ENCODE results near the gene VAV2. TPM values are rescaled to one million over a fixed set of nuclear protein-coding genes. Genes with fewer than 3 reads are reported as not detected.

Gene VAV2, protein sequence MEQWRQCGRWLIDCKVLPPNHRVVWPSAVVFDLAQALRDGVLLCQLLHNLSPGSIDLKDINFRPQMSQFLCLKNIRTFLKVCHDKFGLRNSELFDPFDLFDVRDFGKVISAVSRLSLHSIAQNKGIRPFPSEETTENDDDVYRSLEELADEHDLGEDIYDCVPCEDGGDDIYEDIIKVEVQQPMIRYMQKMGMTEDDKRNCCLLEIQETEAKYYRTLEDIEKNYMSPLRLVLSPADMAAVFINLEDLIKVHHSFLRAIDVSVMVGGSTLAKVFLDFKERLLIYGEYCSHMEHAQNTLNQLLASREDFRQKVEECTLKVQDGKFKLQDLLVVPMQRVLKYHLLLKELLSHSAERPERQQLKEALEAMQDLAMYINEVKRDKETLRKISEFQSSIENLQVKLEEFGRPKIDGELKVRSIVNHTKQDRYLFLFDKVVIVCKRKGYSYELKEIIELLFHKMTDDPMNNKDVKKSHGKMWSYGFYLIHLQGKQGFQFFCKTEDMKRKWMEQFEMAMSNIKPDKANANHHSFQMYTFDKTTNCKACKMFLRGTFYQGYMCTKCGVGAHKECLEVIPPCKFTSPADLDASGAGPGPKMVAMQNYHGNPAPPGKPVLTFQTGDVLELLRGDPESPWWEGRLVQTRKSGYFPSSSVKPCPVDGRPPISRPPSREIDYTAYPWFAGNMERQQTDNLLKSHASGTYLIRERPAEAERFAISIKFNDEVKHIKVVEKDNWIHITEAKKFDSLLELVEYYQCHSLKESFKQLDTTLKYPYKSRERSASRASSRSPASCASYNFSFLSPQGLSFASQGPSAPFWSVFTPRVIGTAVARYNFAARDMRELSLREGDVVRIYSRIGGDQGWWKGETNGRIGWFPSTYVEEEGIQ
- total RNA-seq, result 34.6 TPM
- long read RNA-seq, full-length matches to known transcripts, result 38 of 81 reads
- long read RNA-seq, partial matches to known transcripts, result 21 of 81 reads
- long read RNA-seq, other reads (novel, unspliced or antisense), result 22 of 81 reads

DNA sequence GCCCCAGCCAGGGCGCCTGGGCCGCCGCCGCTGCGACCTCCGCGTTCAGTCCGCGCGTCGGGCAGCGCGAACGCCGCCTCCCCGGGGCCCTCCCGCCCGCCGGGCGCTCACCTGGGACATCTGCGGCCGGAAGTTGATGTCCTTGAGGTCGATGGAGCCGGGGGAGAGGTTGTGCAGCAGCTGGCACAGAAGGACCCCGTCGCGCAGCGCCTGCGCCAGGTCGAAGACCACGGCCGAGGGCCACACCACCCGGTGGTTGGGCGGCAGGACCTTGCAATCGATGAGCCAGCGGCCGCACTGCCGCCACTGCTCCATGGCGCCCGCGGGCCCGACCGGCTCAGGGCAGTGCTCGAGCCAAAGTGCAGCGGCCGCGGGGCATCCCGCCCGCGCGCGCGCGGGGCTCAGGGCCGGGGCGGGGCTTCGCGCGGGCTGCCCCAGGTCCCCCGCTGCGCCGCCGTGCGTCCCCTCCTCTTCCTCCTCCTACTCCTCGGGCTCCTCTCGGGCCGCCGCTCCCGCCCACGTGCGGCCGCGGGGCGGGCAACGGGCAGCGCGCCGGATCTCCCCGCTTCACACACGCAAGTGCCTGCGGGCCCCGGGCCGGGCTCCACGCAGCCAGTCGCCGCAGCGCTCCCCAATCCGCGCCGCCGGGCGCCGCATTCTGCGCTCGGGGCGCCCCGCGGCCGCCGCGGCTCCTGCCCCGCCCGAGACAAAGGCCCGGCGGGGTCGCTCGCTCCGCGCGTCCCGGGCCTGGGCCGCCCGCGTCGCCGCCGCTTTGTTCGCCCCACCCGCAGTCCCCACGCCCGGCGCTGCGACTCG, at the start of gene VAV2:
TSS of gene VAV2 (minus strand) at position 361 of the 816 bp plus-strand sequence. CDS start at position 315, 46 bp downstream.
- ATAC-seq (peak; percentile 57), DNase-seq (peak; percentile 87)
- TF ChIP-seq, protein P1, sequence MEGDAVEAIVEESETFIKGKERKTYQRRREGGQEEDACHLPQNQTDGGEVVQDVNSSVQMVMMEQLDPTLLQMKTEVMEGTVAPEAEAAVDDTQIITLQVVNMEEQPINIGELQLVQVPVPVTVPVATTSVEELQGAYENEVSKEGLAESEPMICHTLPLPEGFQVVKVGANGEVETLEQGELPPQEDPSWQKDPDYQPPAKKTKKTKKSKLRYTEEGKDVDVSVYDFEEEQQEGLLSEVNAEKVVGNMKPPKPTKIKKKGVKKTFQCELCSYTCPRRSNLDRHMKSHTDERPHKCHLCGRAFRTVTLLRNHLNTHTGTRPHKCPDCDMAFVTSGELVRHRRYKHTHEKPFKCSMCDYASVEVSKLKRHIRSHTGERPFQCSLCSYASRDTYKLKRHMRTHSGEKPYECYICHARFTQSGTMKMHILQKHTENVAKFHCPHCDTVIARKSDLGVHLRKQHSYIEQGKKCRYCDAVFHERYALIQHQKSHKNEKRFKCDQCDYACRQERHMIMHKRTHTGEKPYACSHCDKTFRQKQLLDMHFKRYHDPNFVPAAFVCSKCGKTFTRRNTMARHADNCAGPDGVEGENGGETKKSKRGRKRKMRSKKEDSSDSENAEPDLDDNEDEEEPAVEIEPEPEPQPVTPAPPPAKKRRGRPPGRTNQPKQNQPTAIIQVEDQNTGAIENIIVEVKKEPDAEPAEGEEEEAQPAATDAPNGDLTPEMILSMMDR (IDR thresholded peaks at IDR 0.05), result no peak
- Histone ChIP-seq H3K27ac (peak within 1 kb of the TSS; percentile 93), H3K9me3 (no peaks in the 10 kb centered on the region), H3K36me3 (no peaks in the 10 kb centered on the region), H3K4me1 (peaks cover 26% of the 10 kb centered on the region), H3K4me3 (peak within 1 kb of the TSS; percentile 77), H3K27me3 (no peaks in the 10 kb centered on the region)
- intact Hi-C loops (cut with DNase I), result no loop called here

DNA sequence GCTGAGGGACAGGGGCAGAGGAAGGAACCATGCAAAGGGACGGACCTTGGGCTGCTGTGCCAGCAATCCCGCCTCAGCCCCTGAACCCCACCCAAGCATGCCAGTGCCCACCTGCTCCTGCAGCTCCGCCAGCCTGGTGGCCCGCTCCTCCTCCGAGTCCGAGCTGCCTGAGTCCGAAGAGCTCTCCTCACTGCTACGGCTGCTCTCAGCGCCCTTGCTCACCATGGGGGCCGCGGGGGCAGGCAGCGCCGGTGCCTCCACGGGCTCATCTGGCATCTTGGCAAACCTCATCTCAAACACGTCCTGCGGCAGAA, 49.5 kb upstream of the VAV2 start:
- Histone ChIP-seq H3K36me3 (peaks cover 75% of the 10 kb centered on the region), H3K27ac (no peak overlapping the region), H3K4me3 (no peak overlapping the region), H3K27me3 (no peaks in the 10 kb centered on the region), H3K4me1 (peaks cover 7% of the 10 kb centered on the region), H3K9me3 (no peaks in the 10 kb centered on the region)
- TF ChIP-seq, protein P1 (IDR thresholded peaks at IDR 0.05), result no peak
- DNase-seq (no peak), ATAC-seq (no peak)
- intact Hi-C loops (cut with DNase I), result no loop called here

DNA sequence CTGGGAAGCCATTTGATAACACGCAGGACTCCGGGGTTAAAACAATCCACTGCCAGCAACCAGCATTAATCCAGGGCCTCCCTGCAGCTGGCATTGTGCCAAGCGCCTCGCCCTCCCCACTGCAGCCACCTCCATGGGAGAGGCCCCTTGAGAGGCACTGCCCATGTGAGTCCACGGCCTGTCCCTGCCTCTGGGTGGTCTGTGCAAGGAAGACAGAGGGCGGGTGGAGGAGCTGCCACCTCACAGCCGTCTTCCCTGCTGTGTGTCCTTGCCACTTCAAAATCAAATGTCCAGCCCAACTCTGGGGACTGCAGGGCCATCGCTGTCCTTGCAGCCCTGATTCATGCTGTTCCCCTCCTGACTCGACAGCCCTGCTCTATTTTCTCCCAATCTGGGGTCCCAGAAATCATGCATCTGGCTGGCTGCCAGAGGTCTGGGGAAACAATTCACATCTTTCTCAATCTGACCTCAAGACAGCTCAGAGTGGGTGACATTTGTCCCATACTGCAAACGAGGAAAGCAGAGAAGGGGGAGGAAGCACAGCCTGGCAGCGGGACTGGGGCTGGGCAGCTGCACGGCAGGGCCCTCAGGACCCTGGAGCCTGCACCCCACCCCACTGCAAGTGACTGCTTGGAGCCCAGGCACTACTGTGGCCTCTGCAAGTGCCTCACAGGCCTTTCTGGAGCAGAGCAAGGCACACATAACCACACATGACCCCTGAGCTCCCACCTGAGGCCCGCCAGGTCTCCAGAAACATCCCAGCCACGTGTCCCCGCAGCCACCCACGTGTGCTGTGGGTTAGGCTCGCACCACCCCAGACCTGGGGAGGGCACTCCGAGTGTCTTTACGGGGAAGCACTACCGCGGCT, 48.9 kb upstream of the VAV2 start:
- ATAC-seq (peak; percentile 67), DNase-seq (peak; percentile 68)
- Histone ChIP-seq H3K9me3 (no peaks in the 10 kb centered on the region), H3K4me1 (peaks cover 7% of the 10 kb centered on the region), H3K27ac (no peak overlapping the region), H3K27me3 (no peaks in the 10 kb centered on the region), H3K36me3 (peaks cover 75% of the 10 kb centered on the region), H3K4me3 (no peak overlapping the region)
- intact Hi-C loops (cut with DNase I), result no loop called here
- TF ChIP-seq, protein P1 (IDR thresholded peaks at IDR 0.05), result no peak

DNA sequence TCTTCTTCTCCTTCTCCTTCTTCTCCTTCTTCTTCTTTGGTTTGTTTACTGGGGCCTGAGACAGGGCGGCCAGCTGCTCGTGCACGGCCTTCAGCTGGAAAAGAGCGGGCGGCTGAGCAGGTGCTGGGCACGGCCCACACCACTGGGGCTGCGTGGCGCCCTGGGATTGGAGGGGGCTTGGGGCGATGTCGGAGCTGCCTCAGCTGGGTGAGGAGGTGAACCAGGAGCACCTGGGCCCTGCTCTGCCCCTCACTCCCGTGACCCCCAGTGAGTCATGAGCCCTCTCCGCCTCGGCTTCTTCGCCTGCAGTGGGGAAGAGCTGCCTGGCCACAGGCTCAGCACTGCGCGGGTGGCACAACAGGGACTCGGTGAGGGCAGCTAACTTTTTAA, 48.0 kb upstream of the VAV2 start:
- Histone ChIP-seq H3K9me3 (no peaks in the 10 kb centered on the region), H3K4me1 (peaks cover 7% of the 10 kb centered on the region), H3K36me3 (peaks cover 75% of the 10 kb centered on the region), H3K27me3 (no peaks in the 10 kb centered on the region), H3K4me3 (no peak overlapping the region), H3K27ac (no peak overlapping the region)
- TF ChIP-seq, protein P1 (IDR thresholded peaks at IDR 0.05), result no peak
- ATAC-seq (no peak), DNase-seq (no peak)
- intact Hi-C loops (cut with DNase I), result no loop called here
